HepG2 (cell line): ENCODE results near the gene CARMIL3. TPM values are rescaled to one million over a fixed set of nuclear protein-coding genes. Genes with fewer than 3 reads are reported as not detected.

Experiments used
- ATF1 ChIP-seq: IDR thresholded peaks from 2 replicates; pipeline ENCODE4 v1.6.1; 2016; ENCODE audit warnings: mild to moderate bottlenecking, control low read depth
- BRD4 ChIP-seq: sonication (generic); formaldehyde crosslinking; IDR thresholded peaks from 2 replicates; pipeline ENCODE4 v1.4.0; 2020; ENCODE audit warnings: missing genetic modification reagents
- FOXA3 ChIP-seq: IDR thresholded peaks from 2 replicates; pipeline ENCODE4 v1.6.1; 2016; ENCODE audit warnings: missing genetic modification reagents, missing compliant biosample characterization
- FOXO1 ChIP-seq: sonication (generic); formaldehyde crosslinking; IDR thresholded peaks from 2 replicates; pipeline ENCODE4 v1.4.0; 2020; ENCODE audit warnings: missing genetic modification reagents
- HOXA5 ChIP-seq: sonication (generic); formaldehyde crosslinking; IDR thresholded peaks from 2 replicates; pipeline ENCODE4 v1.4.0; 2020; ENCODE audit warnings: missing genetic modification reagents
- KLF12 ChIP-seq: sonication (generic); formaldehyde crosslinking; IDR thresholded peaks from 2 replicates; pipeline ENCODE4 v1.4.0; 2020; ENCODE audit warnings: missing genetic modification reagents, borderline replicate concordance
- MIXL1 ChIP-seq: IDR thresholded peaks from 2 replicates; pipeline ENCODE4 v1.6.1; 2016
- NFATC3 ChIP-seq: sonication (generic); formaldehyde crosslinking; IDR thresholded peaks from 2 replicates; pipeline ENCODE4 v1.5.1; 2020; ENCODE audit warnings: mild to moderate bottlenecking, missing genetic modification reagents
- NFKBIZ ChIP-seq: IDR thresholded peaks from 2 replicates; pipeline ENCODE4 v1.6.1; 2018; ENCODE audit warnings: missing genetic modification reagents, missing compliant biosample characterization
- NFRKB ChIP-seq: fragments of 450-650 bp; IDR thresholded peaks from 2 replicates; pipeline ENCODE4 v1.6.1; 2017
- PCBP2 ChIP-seq: fragments of 200-400 bp; formaldehyde crosslinking; optimal IDR thresholded peaks from 2 replicates; pipeline ENCODE3; 2018; ENCODE audit warnings: low read length, low read depth; ENCODE audit not compliant: poor library complexity, severe bottlenecking
- PHF8 ChIP-seq: sonication (generic); formaldehyde crosslinking; IDR thresholded peaks from 2 replicates; pipeline ENCODE4 v1.5.0; 2020; ENCODE audit warnings: missing genetic modification reagents
- TOE1 ChIP-seq: sonication (generic); formaldehyde crosslinking; IDR thresholded peaks from 2 replicates; pipeline ENCODE4 v1.4.0; 2020; ENCODE audit warnings: mild to moderate bottlenecking, missing genetic modification reagents
- YEATS4 ChIP-seq: sonication (generic); formaldehyde crosslinking; IDR thresholded peaks from 2 replicates; pipeline ENCODE4 v1.4.0; 2020; ENCODE audit warnings: missing genetic modification reagents, borderline replicate concordance
- YY1 ChIP-seq: IDR thresholded peaks from 2 replicates; pipeline ENCODE4 v1.6.1; 2011; ENCODE audit warnings: low read length, low read depth, moderate library complexity, mild to moderate bottlenecking; ENCODE audit not compliant: insufficient read depth, insufficient replicate concordance
- ZBTB21 ChIP-seq: sonication (generic); formaldehyde crosslinking; IDR thresholded peaks from 2 replicates; pipeline ENCODE4 v1.4.0; 2020; ENCODE audit warnings: missing genetic modification reagents
- ZNF292 ChIP-seq: sonication (generic); formaldehyde crosslinking; IDR thresholded peaks from 2 replicates; pipeline ENCODE4 v1.8.1; 2022; ENCODE audit warnings: mild to moderate bottlenecking, low read depth, missing genetic modification reagents, borderline replicate concordance
- ZNF343 ChIP-seq: sonication (generic); formaldehyde crosslinking; IDR thresholded peaks from 2 replicates; pipeline ENCODE4 v1.4.0; 2020; ENCODE audit warnings: mild to moderate bottlenecking, missing genetic modification reagents
- ZNF543 ChIP-seq: sonication (generic); formaldehyde crosslinking; IDR thresholded peaks from 2 replicates; pipeline ENCODE4 v1.4.0; 2020; ENCODE audit warnings: mild to moderate bottlenecking, missing genetic modification reagents
- ZNF550 ChIP-seq: sonication (generic); formaldehyde crosslinking; IDR thresholded peaks from 2 replicates; pipeline ENCODE4 v1.4.0; 2020; ENCODE audit warnings: mild to moderate bottlenecking, missing genetic modification reagents, borderline replicate concordance
- ZNF616 ChIP-seq: sonication (generic); formaldehyde crosslinking; IDR thresholded peaks from 2 replicates; pipeline ENCODE4 v1.5.0; 2020; ENCODE audit warnings: low read depth, mild to moderate bottlenecking, missing genetic modification reagents
- ZNF766 ChIP-seq: sonication (generic); formaldehyde crosslinking; IDR thresholded peaks from 2 replicates; pipeline ENCODE4 v1.5.0; 2020; ENCODE audit warnings: missing genetic modification reagents, borderline replicate concordance
- ZNF790 ChIP-seq: sonication (generic); formaldehyde crosslinking; IDR thresholded peaks from 2 replicates; pipeline ENCODE4 v1.8.0; 2022; ENCODE audit warnings: missing genetic modification reagents, mild to moderate bottlenecking, borderline replicate concordance
- polyA plus RNA-seq, 8 experiments: library from polyadenylated mRNA; depleted of rRNA in 3 of 8; stranded (reverse) in 7 of 8; unstranded in 1 of 8; fragments of >200 nt; fragmentation: Illumina TruSeq in 4 of 8; extraction: Trizol in 4 of 8; gene quantifications; 2 replicates each; pipeline versions ENCODE4 v1.2.1 to v1.2.3, GENCODE V29; 2011 to 2016; ENCODE audit warnings: low read depth in 4 of 8, missing spikeins in 1 of 8, mixed read lengths in 1 of 8; ENCODE audit not compliant: insufficient read depth in 1 of 8
- total RNA-seq, 5 experiments: library from RNA; depleted of rRNA; stranded (reverse); fragments of >200 nt; fragmentation: Illumina TruSeq; extraction: Trizol; gene quantifications; 2 replicates each; pipeline ENCODE4 v1.2.3, GENCODE V29; 2016; ENCODE audit warnings: low read depth in 1 of 5
- TF ChIP-seq, protein P1 (sequence below): sonication (generic); formaldehyde crosslinking; IDR thresholded peaks from 2 replicates; pipeline ENCODE4 v1.4.0; 2020; ENCODE audit warnings: mild to moderate bottlenecking, missing genetic modification reagents
- TF ChIP-seq, protein P2 (sequence below): sonication (generic); IDR thresholded peaks from 2 replicates; pipeline ENCODE4 v1.6.1; 2016; ENCODE audit warnings: low read depth, borderline replicate concordance
- TF ChIP-seq, protein P3 (sequence below): sonication (generic); formaldehyde crosslinking; IDR thresholded peaks from 2 replicates; pipeline ENCODE4 v1.8.1; 2023; ENCODE audit warnings: mild to moderate bottlenecking, missing genetic modification reagents, borderline replicate concordance

The CARMIL3 gene
- total and polyA plus RNA-seq, 2 of the 13 experiments (the other 11 are each of a cell fraction or from before 2014, with no cell fraction given): 0.27 to 0.55 TPM

DNA sequence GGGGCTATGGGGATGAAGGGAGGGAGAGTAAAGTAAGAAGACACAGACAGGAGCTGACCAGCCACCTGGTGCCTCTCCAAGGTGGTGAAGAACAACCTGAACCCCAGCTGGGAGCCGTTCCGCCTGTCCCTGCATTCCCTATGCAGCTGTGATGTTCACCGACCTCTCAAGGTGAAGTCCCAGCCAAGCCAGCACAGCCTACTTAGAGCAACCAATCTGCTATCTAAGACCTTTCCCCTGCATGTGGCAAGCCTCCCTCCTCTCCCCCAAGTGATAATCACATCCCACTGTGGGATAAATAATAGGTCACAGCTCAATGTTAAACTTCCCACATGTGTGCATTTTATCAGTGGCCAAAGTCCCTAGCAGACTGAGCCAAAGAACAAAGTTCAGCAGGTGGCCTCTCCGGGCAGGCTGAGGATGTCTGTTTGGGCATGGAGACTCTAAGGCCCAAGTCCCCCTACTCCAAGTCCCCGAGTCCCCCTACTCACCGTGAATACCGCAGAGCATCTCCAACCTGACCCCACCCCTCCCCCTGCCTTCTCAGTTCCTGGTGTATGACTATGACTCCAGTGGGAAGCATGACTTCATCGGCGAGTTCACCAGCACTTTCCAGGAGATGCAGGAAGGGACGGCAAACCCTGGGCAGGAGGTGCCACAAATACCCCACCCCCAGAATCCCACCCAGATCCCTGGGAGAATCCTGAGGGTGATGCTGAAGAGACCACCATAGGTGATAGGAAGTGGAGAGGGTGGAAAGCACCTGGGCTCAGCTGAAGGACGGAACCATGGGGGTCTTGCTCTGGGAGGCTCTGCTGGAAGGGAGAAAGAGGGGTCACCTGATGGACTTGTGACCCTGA lies 23.0 kb downstream of the CARMIL3 start (continued):
- TF ChIP-seq, protein P1, sequence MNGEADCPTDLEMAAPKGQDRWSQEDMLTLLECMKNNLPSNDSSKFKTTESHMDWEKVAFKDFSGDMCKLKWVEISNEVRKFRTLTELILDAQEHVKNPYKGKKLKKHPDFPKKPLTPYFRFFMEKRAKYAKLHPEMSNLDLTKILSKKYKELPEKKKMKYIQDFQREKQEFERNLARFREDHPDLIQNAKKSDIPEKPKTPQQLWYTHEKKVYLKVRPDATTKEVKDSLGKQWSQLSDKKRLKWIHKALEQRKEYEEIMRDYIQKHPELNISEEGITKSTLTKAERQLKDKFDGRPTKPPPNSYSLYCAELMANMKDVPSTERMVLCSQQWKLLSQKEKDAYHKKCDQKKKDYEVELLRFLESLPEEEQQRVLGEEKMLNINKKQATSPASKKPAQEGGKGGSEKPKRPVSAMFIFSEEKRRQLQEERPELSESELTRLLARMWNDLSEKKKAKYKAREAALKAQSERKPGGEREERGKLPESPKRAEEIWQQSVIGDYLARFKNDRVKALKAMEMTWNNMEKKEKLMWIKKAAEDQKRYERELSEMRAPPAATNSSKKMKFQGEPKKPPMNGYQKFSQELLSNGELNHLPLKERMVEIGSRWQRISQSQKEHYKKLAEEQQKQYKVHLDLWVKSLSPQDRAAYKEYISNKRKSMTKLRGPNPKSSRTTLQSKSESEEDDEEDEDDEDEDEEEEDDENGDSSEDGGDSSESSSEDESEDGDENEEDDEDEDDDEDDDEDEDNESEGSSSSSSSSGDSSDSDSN (CRISPR knock-in tag): no peak
- TF ChIP-seq, protein P2, sequence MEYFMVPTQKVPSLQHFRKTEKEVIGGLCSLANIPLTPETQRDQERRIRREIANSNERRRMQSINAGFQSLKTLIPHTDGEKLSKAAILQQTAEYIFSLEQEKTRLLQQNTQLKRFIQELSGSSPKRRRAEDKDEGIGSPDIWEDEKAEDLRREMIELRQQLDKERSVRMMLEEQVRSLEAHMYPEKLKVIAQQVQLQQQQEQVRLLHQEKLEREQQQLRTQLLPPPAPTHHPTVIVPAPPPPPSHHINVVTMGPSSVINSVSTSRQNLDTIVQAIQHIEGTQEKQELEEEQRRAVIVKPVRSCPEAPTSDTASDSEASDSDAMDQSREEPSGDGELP: peak; percentile 45; the same call in 1 of the 2 replicates
- TF ChIP-seq ZNF616 (CRISPR knock-in tag) (no peak), ATF1 (no peak), YY1 (no peak), NFRKB (no peak), TOE1 (no peak), ZNF292 (CRISPR knock-in tag) (no peak), NFATC3 (no peak), FOXA3 (CRISPR knock-in tag) (no peak), PCBP2 (no peak), KLF12 (peak; percentile 58; the same call in 1 of the 2 replicates), NFKBIZ (CRISPR knock-in tag) (no peak), ZNF550 (CRISPR knock-in tag) (no peak), BRD4 (CRISPR knock-in tag) (no peak), HOXA5 (CRISPR knock-in tag) (no peak), ZNF543 (CRISPR knock-in tag) (0 out of 2 replicates have a peak, but pooled peaks have one; percentile 44), YEATS4 (no peak), ZNF790 (CRISPR knock-in tag) (no peak), ZBTB21 (CRISPR knock-in tag) (no peak), ZNF766 (CRISPR knock-in tag) (peak; percentile 56; the same call in 1 of the 2 replicates), FOXO1 (CRISPR knock-in tag) (no peak), PHF8 (0 out of 2 replicates have a peak, but pooled peaks have one; percentile 29), ZNF343 (CRISPR knock-in tag) (0 out of 2 replicates have a peak, but pooled peaks have one; percentile 27), MIXL1 (CRISPR knock-in tag) (no peak)
- TF ChIP-seq, protein P3, sequence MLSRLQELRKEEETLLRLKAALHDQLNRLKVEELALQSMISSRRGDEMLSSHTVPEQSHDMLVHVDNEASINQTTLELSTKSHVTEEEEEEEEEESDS: peak; percentile 34; the same call in 1 of the 2 replicates
